ENCODE data around the gene SHISA2.
"Not testable (repeated sequence)": the region's sequence is repeated elsewhere in the genome, so short reads cannot be mapped to it uniquely, and the experiment has no call there.

GRCh38 chr13:26069642-26070041 is 17.8 kb upstream of the SHISA2 start:
- TF ChIP-seq, protein P1, sequence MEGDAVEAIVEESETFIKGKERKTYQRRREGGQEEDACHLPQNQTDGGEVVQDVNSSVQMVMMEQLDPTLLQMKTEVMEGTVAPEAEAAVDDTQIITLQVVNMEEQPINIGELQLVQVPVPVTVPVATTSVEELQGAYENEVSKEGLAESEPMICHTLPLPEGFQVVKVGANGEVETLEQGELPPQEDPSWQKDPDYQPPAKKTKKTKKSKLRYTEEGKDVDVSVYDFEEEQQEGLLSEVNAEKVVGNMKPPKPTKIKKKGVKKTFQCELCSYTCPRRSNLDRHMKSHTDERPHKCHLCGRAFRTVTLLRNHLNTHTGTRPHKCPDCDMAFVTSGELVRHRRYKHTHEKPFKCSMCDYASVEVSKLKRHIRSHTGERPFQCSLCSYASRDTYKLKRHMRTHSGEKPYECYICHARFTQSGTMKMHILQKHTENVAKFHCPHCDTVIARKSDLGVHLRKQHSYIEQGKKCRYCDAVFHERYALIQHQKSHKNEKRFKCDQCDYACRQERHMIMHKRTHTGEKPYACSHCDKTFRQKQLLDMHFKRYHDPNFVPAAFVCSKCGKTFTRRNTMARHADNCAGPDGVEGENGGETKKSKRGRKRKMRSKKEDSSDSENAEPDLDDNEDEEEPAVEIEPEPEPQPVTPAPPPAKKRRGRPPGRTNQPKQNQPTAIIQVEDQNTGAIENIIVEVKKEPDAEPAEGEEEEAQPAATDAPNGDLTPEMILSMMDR (conservative IDR thresholded peaks at IDR 0.05 in 1 of 2, IDR thresholded peaks at IDR 0.05 in 1 of 2; ENCODE audit: low read depth in 1 of 2, low read length in 2 of 2) = not testable (repeated sequence)
- not testable (repeated sequence) for TF ChIP-seq EZH2 (IDR thresholded peaks at IDR 0.05; ENCODE audit: low read length, missing control alignments)
